Adipocyte (in vitro differentiated cells): Measurements from ENCODE around the gene CCDC34.

Experiments
- DNase-seq: peaks from one replicate; pipeline ENCODE4 v3.0.0-alpha.2; 2015; ENCODE audit warnings: low read depth
- H3K27me3 ChIP-seq: replicated peaks from 2 replicates; pipeline ENCODE4 v1.7.0; 2013; ENCODE audit warnings: mild to moderate bottlenecking, low read length, moderate library complexity; ENCODE audit not compliant: control insufficient read depth, insufficient read depth
- H3K36me3 ChIP-seq: 2 replicates; pipeline ENCODE4 v1.7.0; 2013; ENCODE audit warnings: low read length, mild to moderate bottlenecking, moderate library complexity; ENCODE audit not compliant: control insufficient read depth, insufficient read depth, severe bottlenecking
- H3K4me1 ChIP-seq: 2 replicates; pipeline ENCODE4 v1.7.0; 2013; ENCODE audit warnings: mild to moderate bottlenecking, low read length, moderate library complexity; ENCODE audit not compliant: control insufficient read depth, insufficient read depth
- H3K4me3 ChIP-seq: 2 replicates; pipeline ENCODE4 v1.7.0; 2013; ENCODE audit warnings: mild to moderate bottlenecking, low read length, moderate library complexity
- H3K9ac ChIP-seq: 2 replicates; pipeline ENCODE4 v1.7.0; 2013; ENCODE audit warnings: mild to moderate bottlenecking, low read length, moderate library complexity
- H3K9me3 ChIP-seq: 2 replicates; pipeline ENCODE4 v1.7.0; 2013; ENCODE audit warnings: mild to moderate bottlenecking, low read length, moderate library complexity; ENCODE audit not compliant: control insufficient read depth

CCDC34 gene

GRCh38 chr11:27390318-27391295 is 27.6 kb upstream of the CCDC34 start:
- Histone ChIP-seq H3K36me3 (no peaks in the 10 kb centered on the region), H3K9ac (no peak overlapping the region), H3K4me3 (no peak overlapping the region), H3K9me3 (no peaks in the 10 kb centered on the region), H3K27me3 (no peaks in the 10 kb centered on the region), H3K4me1 (peaks cover 25% of the 10 kb centered on the region)
- DNase-seq, result peak; percentile 54

GRCh38 chr11:27388869-27389268 is 25.9 kb upstream of the CCDC34 start:
- no peak for DNase-seq
- H3K4me1 ChIP-seq, result peaks cover 34% of the 10 kb centered on the region
- peaks cover 12% of the 10 kb centered on the region for H3K36me3 ChIP-seq

GRCh38 chr11:27388001-27388400 is 25.0 kb upstream of the CCDC34 start:
- Histone ChIP-seq H3K9me3 (no peaks in the 10 kb centered on the region), H3K4me1 (peaks cover 36% of the 10 kb centered on the region), H3K36me3 (peaks cover 12% of the 10 kb centered on the region), H3K27me3 (no peaks in the 10 kb centered on the region), H3K4me3 (no peak overlapping the region), H3K9ac (no peak overlapping the region)
- DNase-seq, result no peak

More at GRCh38 chr11:27388869-27389268, 25.9 kb upstream of the CCDC34 start:
- H3K4me3 ChIP-seq, result no peak overlapping the region
- no peaks in the 10 kb centered on the region for H3K9me3 ChIP-seq
- no peak overlapping the region for H3K9ac ChIP-seq
- no peaks in the 10 kb centered on the region for H3K27me3 ChIP-seq

GRCh38 chr11:27387362-27387761 is 24.3 kb upstream of the CCDC34 start:
- DNase-seq, result no peak
- Histone ChIP-seq H3K36me3 (peaks cover 12% of the 10 kb centered on the region), H3K9ac (no peak overlapping the region), H3K4me3 (no peak overlapping the region), H3K9me3 (no peaks in the 10 kb centered on the region), H3K4me1 (peaks cover 30% of the 10 kb centered on the region), H3K27me3 (no peaks in the 10 kb centered on the region)

- Histone ChIP-seq H3K4me3 (no peak overlapping the region), H3K4me1 (peaks cover 28% of the 10 kb centered on the region), H3K9ac (no peak overlapping the region), H3K36me3 (peaks cover 15% of the 10 kb centered on the region), H3K27me3 (no peaks in the 10 kb centered on the region), H3K9me3 (no peaks in the 10 kb centered on the region)
- DNase-seq, result no peak
Observed at GRCh38 chr11:27386181-27386845, 23.3 kb upstream of the CCDC34 start.

GRCh38 chr11:27385245-27385644 is 22.2 kb upstream of the CCDC34 start:
- no peak overlapping the region for H3K9ac ChIP-seq
- H3K4me1 ChIP-seq, result peaks cover 25% of the 10 kb centered on the region
- H3K4me3 ChIP-seq, result peak overlapping the region; percentile 63
- H3K27me3 ChIP-seq, result no peaks in the 10 kb centered on the region
- H3K9me3 ChIP-seq, result no peaks in the 10 kb centered on the region
- peak; percentile 91 for DNase-seq
- H3K36me3 ChIP-seq, result peaks cover 15% of the 10 kb centered on the region

- Histone ChIP-seq H3K9me3 (no peaks in the 10 kb centered on the region), H3K9ac (no peak overlapping the region), H3K27me3 (no peaks in the 10 kb centered on the region), H3K4me1 (peaks cover 25% of the 10 kb centered on the region), H3K36me3 (peaks cover 20% of the 10 kb centered on the region), H3K4me3 (no peak overlapping the region)
- DNase-seq, result no peak
Observed at GRCh38 chr11:27384227-27384626, 21.2 kb upstream of the CCDC34 start.

GRCh38 chr11:27383645-27384044 is 20.6 kb upstream of the CCDC34 start:
- no peaks in the 10 kb centered on the region for H3K9me3 ChIP-seq
- H3K36me3 ChIP-seq, result peaks cover 26% of the 10 kb centered on the region
- no peak overlapping the region for H3K4me3 ChIP-seq
- peaks cover 21% of the 10 kb centered on the region for H3K4me1 ChIP-seq
- H3K9ac ChIP-seq, result no peak overlapping the region
- no peaks in the 10 kb centered on the region for H3K27me3 ChIP-seq
- no peak for DNase-seq

GRCh38 chr11:27381238-27381666 is 18.2 kb upstream of the CCDC34 start:
- no peak for DNase-seq
- no peaks in the 10 kb centered on the region for H3K27me3 ChIP-seq
- H3K9me3 ChIP-seq, result no peaks in the 10 kb centered on the region
- H3K4me1 ChIP-seq, result peaks cover 20% of the 10 kb centered on the region
- peaks cover 34% of the 10 kb centered on the region for H3K36me3 ChIP-seq
- H3K9ac ChIP-seq, result no peak overlapping the region
- H3K4me3 ChIP-seq, result no peak overlapping the region

GRCh38 chr11:27380771-27381170 is 17.8 kb upstream of the CCDC34 start:
- Histone ChIP-seq H3K4me3 (no peak overlapping the region), H3K36me3 (peaks cover 34% of the 10 kb centered on the region), H3K9me3 (no peaks in the 10 kb centered on the region), H3K4me1 (peaks cover 15% of the 10 kb centered on the region), H3K9ac (no peak overlapping the region), H3K27me3 (no peaks in the 10 kb centered on the region)
- DNase-seq, result peak; percentile 62

GRCh38 chr11:27379449-27379848 is 16.4 kb upstream of the CCDC34 start:
- no peak for DNase-seq
- peaks cover 37% of the 10 kb centered on the region for H3K36me3 ChIP-seq
- no peak overlapping the region for H3K4me3 ChIP-seq

More at GRCh38 chr11:27379449-27379848, 16.4 kb upstream of the CCDC34 start:
- Histone ChIP-seq H3K4me1 (peaks cover 4% of the 10 kb centered on the region), H3K27me3 (no peaks in the 10 kb centered on the region), H3K9ac (no peak overlapping the region), H3K9me3 (no peaks in the 10 kb centered on the region)
